Ascending aorta (tissue), 2 donors: ENCODE data around the gene COG6. TPM values are rescaled to one million over a fixed set of nuclear protein-coding genes. Genes with fewer than 3 reads are reported as not detected.

ENCODE experiments used
- DNase-seq, 2 donors: peaks; one replicate each; pipeline ENCODE4 v3.0.0-alpha.2; 2019; ENCODE audit warnings: low spot score in 2 of 2
- H3K27ac ChIP-seq, 2 donors: fragments of 200-600 bp; sonication (generic); one replicate each; pipeline ENCODE4 v1.5.1; 2016 to 2017; ENCODE audit warnings: mild to moderate bottlenecking in 1 of 2
- H3K27me3 ChIP-seq: fragments of 200-600 bp; sonication (generic); one replicate; pipeline ENCODE4 v1.5.1; 2017
- H3K36me3 ChIP-seq, 2 donors: fragments of 200-600 bp; sonication (generic); one replicate each; pipeline ENCODE4 v1.5.1; 2016
- H3K4me1 ChIP-seq, 2 donors: fragments of 200-600 bp; sonication (generic); one replicate each; pipeline ENCODE4 v1.5.1; 2016 to 2017; ENCODE audit warnings: mild to moderate bottlenecking in 1 of 2
- H3K4me3 ChIP-seq, 2 donors: fragments of 200-600 bp; sonication (generic); one replicate each; pipeline ENCODE4 v1.5.1; 2016 to 2017; ENCODE audit warnings: mild to moderate bottlenecking in 1 of 2
- H3K9me3 ChIP-seq, 2 donors: fragments of 200-600 bp; sonication (generic); one replicate each; pipeline ENCODE4 v1.5.1; 2016
- intact Hi-C: fragments of 100-400 bp; cut with DNase I; formaldehyde crosslinking; loops from one replicate; pipeline ENCODE4 v1.15.1; 2023
- total RNA-seq: library from RNA; depleted of rRNA; stranded (reverse); fragments of >200 nt; gene quantifications from one replicate; pipeline ENCODE4 v1.1.0, GENCODE V29; 2016
- TF ChIP-seq, protein P1 (sequence below), 3 experiments: fragments of 200-600 bp in 2 of 3; fragments of 450-650 bp in 1 of 3; sonication (generic) in 2 of 3; IDR thresholded peaks; one replicate each; pipeline ENCODE4 v1.5.1; 2016 to 2019; ENCODE audit warnings: antibody characterized with exemption in 3 of 3, mild to moderate bottlenecking in 1 of 3, moderate library complexity in 1 of 3

COG6 gene
- total RNA-seq, 1 donor from 2014 or later, result 8.6 TPM

DNA sequence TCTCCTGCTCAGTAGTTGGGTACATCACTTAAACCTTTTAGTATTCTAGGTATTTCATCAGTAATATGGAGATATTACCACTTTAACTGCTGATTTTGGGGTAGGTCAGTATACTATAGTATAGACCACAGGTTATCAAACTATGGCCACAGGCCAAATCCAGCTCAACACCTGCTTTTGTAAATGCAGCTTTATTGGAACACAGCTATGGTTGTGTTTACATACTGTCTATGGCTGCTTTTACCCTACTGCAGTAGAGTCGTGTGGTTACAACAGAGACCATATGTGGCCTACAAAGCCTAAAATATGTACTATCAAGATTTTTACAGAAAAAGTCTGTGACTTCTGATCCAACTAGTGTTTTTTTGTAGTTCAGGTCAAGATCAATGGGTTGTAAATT, 10.3 kb downstream of the COG6 start:
- Histone ChIP-seq H3K27me3 (no peaks in the 10 kb centered on the region), H3K36me3 (peaks cover 5 to 19% of the 10 kb centered on the region in 2 donors), H3K9me3 (no peaks in the 10 kb centered on the region), H3K4me1 (no peaks in the 10 kb centered on the region), H3K4me3 (no peak overlapping the region), H3K27ac (no peak overlapping the region)
- intact Hi-C loops, result no loop called here
- DNase-seq, result no peak
- TF ChIP-seq, protein P1, sequence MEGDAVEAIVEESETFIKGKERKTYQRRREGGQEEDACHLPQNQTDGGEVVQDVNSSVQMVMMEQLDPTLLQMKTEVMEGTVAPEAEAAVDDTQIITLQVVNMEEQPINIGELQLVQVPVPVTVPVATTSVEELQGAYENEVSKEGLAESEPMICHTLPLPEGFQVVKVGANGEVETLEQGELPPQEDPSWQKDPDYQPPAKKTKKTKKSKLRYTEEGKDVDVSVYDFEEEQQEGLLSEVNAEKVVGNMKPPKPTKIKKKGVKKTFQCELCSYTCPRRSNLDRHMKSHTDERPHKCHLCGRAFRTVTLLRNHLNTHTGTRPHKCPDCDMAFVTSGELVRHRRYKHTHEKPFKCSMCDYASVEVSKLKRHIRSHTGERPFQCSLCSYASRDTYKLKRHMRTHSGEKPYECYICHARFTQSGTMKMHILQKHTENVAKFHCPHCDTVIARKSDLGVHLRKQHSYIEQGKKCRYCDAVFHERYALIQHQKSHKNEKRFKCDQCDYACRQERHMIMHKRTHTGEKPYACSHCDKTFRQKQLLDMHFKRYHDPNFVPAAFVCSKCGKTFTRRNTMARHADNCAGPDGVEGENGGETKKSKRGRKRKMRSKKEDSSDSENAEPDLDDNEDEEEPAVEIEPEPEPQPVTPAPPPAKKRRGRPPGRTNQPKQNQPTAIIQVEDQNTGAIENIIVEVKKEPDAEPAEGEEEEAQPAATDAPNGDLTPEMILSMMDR (IDR thresholded peaks at IDR 0.05), result no peak

DNA sequence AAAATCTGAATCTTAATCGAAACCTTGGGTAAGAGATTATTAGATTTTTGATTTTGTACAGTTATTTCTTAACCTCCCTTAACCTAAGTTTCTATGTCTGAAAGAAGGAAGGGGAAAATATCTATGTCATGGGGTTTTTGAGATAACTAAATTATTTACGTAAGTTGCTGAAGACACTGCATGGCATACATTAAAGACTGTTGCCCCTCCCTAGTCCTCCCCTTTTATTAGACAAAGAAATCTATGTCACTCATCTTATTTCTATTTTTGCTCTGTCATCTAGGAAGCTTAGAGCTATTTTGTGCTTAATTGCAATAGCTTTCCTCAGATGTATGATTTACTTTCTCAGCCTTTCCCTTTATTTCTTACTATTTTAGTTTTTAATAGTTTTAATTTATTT, 15.0 kb downstream of the COG6 start:
- intact Hi-C loops, result no loop called here
- DNase-seq, result no peak
- no peak overlapping the region for H3K27ac ChIP-seq
- no peaks in the 10 kb centered on the region for H3K9me3 ChIP-seq
- TF ChIP-seq, protein P1 (IDR thresholded peaks at IDR 0.05), result no peak
- peaks cover 0 to 4% of the 10 kb centered on the region in 2 donors for H3K36me3 ChIP-seq
- no peak overlapping the region for H3K4me3 ChIP-seq
- no peaks in the 10 kb centered on the region for H3K4me1 ChIP-seq
- H3K27me3 ChIP-seq, result no peaks in the 10 kb centered on the region

DNA sequence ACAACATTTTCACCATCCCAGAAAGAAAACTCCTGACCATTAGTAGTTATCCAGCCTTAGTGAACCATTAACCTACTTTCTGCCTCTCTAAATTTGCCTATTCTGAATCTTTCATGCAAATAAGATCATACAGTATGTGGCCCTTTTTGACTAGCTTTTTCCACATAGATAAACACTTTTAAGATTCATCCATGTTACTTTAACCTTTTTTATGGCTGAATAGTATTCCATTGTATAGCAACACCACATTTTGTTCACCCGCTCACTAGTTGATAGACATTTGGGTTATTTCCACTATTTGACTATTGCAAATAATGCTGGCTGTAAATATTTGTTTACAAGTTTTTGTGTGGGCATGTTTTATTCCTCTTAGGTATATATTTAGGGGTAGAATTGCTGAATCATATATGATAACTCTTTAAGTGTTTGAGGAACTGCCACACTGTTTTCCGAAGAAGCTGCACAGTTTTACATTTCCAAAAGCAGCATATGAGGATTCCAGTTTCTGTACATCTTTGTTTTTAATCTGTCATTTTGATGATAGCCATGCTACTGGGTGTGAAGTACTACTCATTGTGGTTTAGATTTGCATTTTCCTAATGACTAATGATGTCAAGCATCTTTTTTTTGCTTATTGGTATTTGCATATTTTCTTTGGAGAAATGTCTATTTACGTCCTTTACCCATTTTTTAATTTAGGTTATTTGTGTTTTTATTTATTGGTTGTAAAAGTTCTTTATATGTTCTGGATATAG, 17.1 kb downstream of the COG6 start:
- TF ChIP-seq, protein P1 (IDR thresholded peaks at IDR 0.05), result no peak
- H3K9me3 ChIP-seq, result no peaks in the 10 kb centered on the region
- no peak overlapping the region for H3K27ac ChIP-seq
- no peak overlapping the region for H3K4me3 ChIP-seq
- intact Hi-C loops, result no loop called here
- H3K36me3 ChIP-seq, result peaks cover 0 to 4% of the 10 kb centered on the region in 2 donors
- H3K4me1 ChIP-seq, result no peaks in the 10 kb centered on the region
- H3K27me3 ChIP-seq, result no peaks in the 10 kb centered on the region
- no peak for DNase-seq

DNA sequence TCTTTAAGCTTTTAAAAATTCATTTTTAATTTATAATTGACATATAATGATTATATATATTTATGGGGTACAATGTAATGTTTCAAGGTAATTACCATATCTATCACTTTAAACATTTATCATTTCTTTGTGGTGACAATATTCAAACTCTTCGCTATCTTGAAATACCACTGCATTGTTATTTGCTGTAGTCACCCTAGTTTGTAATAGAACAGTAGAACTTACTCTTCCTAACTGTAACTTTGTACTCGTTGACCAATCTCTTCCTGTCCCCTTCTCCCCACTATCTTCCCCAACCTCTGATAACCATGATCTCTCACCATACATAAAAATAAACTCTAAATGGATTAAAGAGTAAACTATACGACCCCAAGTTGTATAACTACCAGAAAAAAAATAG, 20.4 kb downstream of the COG6 start:
- intact Hi-C loops, result loop anchor here (5.0 kb wide), 1 partner anchor 624 kb away; no protein-coding TSS in a partner anchor

DNA sequence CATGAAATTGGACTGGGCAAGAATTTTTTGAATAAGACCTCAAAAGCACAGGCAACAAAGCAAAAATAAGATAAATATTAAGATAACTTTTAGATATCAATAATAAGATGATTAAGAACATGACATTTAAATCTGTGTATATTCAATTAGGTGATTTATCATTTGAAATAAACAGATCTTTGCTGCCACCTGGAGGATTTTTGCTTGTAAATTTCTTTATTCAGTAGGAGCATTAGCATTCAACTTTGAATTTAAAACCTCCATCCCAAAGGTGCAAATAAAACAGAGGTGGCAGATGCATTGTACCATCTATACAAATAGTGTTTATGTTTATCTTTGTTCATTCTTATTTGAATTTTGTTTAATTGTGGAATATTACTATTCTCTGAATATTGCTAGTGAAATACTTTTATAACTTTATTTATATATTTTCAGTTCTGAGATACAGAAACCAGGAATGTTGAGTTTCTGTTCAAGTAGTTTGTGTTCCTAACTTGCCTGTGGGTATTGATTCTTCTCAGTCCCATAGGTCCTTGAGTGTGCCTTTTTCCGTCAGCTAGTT, 20.9 kb downstream of the COG6 start:
- no peak for DNase-seq
- no peak overlapping the region for H3K27ac ChIP-seq
- H3K4me1 ChIP-seq, result no peaks in the 10 kb centered on the region
- H3K9me3 ChIP-seq, result no peaks in the 10 kb centered on the region
- H3K4me3 ChIP-seq, result no peak overlapping the region
- intact Hi-C loops, result loop anchor here (5.0 kb wide), 1 partner anchor 624 kb away; no protein-coding TSS in a partner anchor
- H3K27me3 ChIP-seq, result no peaks in the 10 kb centered on the region
- TF ChIP-seq, protein P1 (IDR thresholded peaks at IDR 0.05), result peak in 2 of 3 experiments; percentile 37 to 52
- peaks cover 13 to 33% of the 10 kb centered on the region in 2 donors for H3K36me3 ChIP-seq

More for the DNA sequence above, 20.4 kb downstream of the COG6 start:
- Histone ChIP-seq H3K36me3 (peaks cover 13 to 30% of the 10 kb centered on the region in 2 donors), H3K9me3 (no peaks in the 10 kb centered on the region), H3K4me3 (no peak overlapping the region), H3K27me3 (no peaks in the 10 kb centered on the region), H3K27ac (no peak overlapping the region), H3K4me1 (no peaks in the 10 kb centered on the region)
- TF ChIP-seq, protein P1 (IDR thresholded peaks at IDR 0.05), result no peak
- DNase-seq, result no peak
